GM21576 (cell line): ENCODE results near the gene SOX13.

Source experiments
- ATAC-seq: cut with Tn5 transposase; IDR thresholded peaks from one replicate; pipeline ENCODE4 v1.9.1; 2021; ENCODE audit warnings: mild to moderate bottlenecking, moderate library complexity; ENCODE audit not compliant: unreplicated experiment

Gene SOX13

GRCh38 chr1:204128964-204129896, 56.3 kb downstream of the SOX13 start:
- ATAC-seq = no peak

- ATAC-seq = no peak
Observed at GRCh38 chr1:204130178-204130577, 57.3 kb downstream of the SOX13 start.

- ATAC-seq = no peak
Observed at GRCh38 chr1:204130981-204131892, 58.3 kb downstream of the SOX13 start.

GRCh38 chr1:204131978-204132377, 59.1 kb downstream of the SOX13 start:
- ATAC-seq = no peak

- ATAC-seq = no peak
Observed at GRCh38 chr1:204132718-204133117, 59.8 kb downstream of the SOX13 start.

- no peak for ATAC-seq
Observed at GRCh38 chr1:204134103-204134502, 61.2 kb downstream of the SOX13 start.

- no peak for ATAC-seq
Observed at GRCh38 chr1:204136814-204137213, 63.9 kb downstream of the SOX13 start.

GRCh38 chr1:204139088-204139487, 66.2 kb downstream of the SOX13 start:
- ATAC-seq = no peak

GRCh38 chr1:204139952-204140351, 67.0 kb downstream of the SOX13 start:
- ATAC-seq = no peak

GRCh38 chr1:204141131-204141530, 68.2 kb downstream of the SOX13 start:
- no peak for ATAC-seq

- no peak for ATAC-seq
Observed at GRCh38 chr1:204142032-204142974, 69.4 kb downstream of the SOX13 start.

- ATAC-seq = no peak
Observed at GRCh38 chr1:204143276-204144041, 70.5 kb downstream of the SOX13 start.

GRCh38 chr1:204145033-204145504, 72.2 kb downstream of the SOX13 start:
- ATAC-seq = no peak

- ATAC-seq = no peak
Observed at GRCh38 chr1:204146309-204146708, 73.4 kb downstream of the SOX13 start.

- ATAC-seq = no peak
Observed at GRCh38 chr1:204146965-204147364, 74.0 kb downstream of the SOX13 start.

GRCh38 chr1:204147406-204148383, 74.8 kb downstream of the SOX13 start:
- no peak for ATAC-seq

- ATAC-seq = no peak
Observed at GRCh38 chr1:204149107-204149506, 76.2 kb downstream of the SOX13 start.
